Activated T-helper 1 cell treated with anti-CD3 and anti-CD28 coated beads, Interleukin-12 subunit alpha, Interleukin-12 subunit beta, Interleukin-2, Interleukin-4 antibody, amounts not matched to agents 30 ng/mL and 10 ng/mL and 1 ng/mL, durations not matched to agents 14 hours and 24 hours and 36 hours (primary cell): ENCODE measurements around the gene MAN1C1. TPM values are rescaled to one million over a fixed set of nuclear protein-coding genes. Genes with fewer than 3 reads are reported as not detected.

ENCODE experiments used
- DNase-seq: peaks from one replicate; pipeline ENCODE4 v3.0.0; 2021; ENCODE audit warnings: low spot score
- H3K27ac Mint-ChIP-seq: one replicate; pipeline ENCODE4 v1.8.0; 2021; ENCODE audit warnings: mild to moderate bottlenecking, mixed read lengths
- H3K27me3 Mint-ChIP-seq: one replicate; pipeline ENCODE4 v1.8.0; 2022; ENCODE audit warnings: mild to moderate bottlenecking, moderate library complexity, mixed read lengths; ENCODE audit not compliant: insufficient read depth
- H3K36me3 Mint-ChIP-seq: one replicate; pipeline ENCODE4 v1.8.0; 2021; ENCODE audit warnings: low read depth, mixed read lengths
- H3K4me1 Mint-ChIP-seq: one replicate; pipeline ENCODE4 v1.8.0; 2021; ENCODE audit warnings: low read depth, mixed read lengths
- H3K4me3 Mint-ChIP-seq: one replicate; pipeline ENCODE4 v1.8.0; 2021; ENCODE audit warnings: mild to moderate bottlenecking, moderate library complexity, mixed read lengths
- H3K9me3 Mint-ChIP-seq: one replicate; pipeline ENCODE4 v1.8.0; 2021; ENCODE audit warnings: mixed read lengths
- intact Hi-C: fragments of 100-400 bp; cut with micrococcal nuclease; formaldehyde crosslinking; loops from one replicate; pipeline ENCODE4 v1.15.1; 2024
- total RNA-seq: library from RNA; stranded (reverse); gene quantifications from 2 replicates; pipeline ENCODE4 v1.2.3, GENCODE V29; 2022

The MAN1C1 gene
- total RNA-seq, 1 donor from 2014 or later = 0.83 TPM

DNA sequence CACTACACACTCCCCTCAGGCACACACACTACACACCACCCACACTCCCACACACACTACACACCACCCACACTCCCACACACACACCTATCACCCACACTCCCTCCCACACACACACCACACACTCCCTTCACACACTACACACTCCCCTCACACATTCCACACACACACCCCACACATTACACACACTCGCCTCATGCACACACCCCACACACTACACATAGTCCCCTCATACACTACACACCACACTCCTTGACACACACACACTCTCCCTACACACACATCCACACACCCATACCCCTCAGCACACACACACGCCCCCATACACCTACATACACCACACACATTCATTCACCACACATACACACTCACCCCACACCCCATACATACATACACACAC is 152.4 kb downstream of the MAN1C1 start:
- Mint-ChIP-seq H3K4me3 (no peak overlapping the region), H3K4me1 (peaks cover 4% of the 10 kb centered on the region), H3K27ac (peak overlapping the region; percentile 43), H3K9me3 (no peaks in the 10 kb centered on the region), H3K36me3 (peaks cover 2% of the 10 kb centered on the region), H3K27me3 (peaks cover 33% of the 10 kb centered on the region)
- intact Hi-C loops = no loop called here
- no peak for DNase-seq

DNA sequence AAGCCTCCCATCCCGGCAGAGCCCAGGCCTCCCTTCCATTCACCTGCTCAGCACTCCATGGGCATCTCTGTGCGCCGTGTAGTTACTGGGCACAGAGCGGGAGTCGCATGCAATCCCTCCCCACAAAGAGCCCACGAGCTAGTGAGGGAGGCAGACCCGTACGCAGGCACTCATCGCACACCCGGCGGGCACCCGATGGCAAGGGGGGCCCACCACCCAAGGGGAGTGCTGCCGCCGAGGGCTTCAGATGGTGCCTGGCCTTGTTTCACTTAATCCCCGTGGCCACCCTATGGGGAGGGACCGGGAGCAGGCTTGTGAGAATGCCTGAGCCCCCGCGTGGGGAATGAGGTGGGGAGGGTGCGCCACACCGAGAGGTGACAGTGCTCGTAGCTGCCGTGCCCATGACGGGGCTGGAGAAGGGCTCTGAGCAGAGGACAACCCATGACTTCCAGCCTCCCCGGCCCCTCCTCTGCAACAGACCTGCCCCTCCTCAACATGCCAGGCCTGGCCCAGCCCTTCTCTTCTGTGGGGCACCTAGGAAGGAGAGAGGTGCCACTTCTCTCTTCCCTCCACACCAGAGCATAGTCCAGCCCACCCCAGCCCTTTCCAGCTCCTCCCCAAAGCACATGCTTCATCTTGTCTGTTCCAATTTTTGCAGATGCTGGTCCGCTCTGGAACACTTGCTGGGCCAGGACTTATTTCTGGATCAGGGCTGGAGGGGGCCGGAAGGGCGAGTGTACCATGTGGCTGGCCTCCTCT is 153.2 kb downstream of the MAN1C1 start:
- Mint-ChIP-seq H3K27me3 (peaks cover 35% of the 10 kb centered on the region), H3K4me3 (no peak overlapping the region), H3K27ac (no peak overlapping the region), H3K4me1 (peaks cover 12% of the 10 kb centered on the region), H3K9me3 (no peaks in the 10 kb centered on the region), H3K36me3 (peaks cover 2% of the 10 kb centered on the region)
- DNase-seq = no peak
- intact Hi-C loops = loop anchor here (10.0 kb wide), 1 partner anchor 125 kb away; no protein-coding TSS in a partner anchor

DNA sequence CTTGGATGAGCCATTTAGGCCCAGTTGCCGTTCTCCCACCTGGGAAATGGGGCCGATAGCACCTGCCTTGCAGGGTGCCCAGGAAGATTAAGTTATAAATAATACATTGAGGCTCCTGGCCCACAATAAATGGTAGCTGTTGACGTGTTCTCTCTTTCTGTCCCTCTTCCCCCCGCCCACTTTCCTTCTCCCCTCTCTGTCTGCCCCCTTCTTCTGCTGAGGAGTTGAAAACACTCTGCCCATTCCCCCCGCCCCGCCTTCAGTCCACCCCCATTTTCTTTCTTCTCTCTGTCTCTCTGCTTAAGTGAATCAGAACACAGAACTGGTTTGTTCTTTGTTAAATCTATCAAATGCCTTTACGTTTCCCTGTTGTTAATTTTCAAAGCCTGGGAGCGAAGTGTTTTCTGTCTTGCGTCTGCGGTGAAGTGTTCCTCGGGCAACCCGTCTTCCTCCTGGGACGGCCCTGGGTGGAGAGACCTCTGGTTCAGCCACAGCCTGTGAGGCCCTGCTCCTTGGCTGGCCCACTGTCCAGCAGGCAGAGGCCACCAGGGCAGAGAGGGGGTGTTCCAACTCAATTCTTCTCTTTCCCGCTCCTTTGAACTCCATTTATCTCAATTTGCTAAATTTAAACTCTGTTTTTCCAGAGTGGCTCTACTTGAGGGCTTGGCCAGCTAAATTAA is 154.1 kb downstream of the MAN1C1 start:
- no peak for DNase-seq
- Mint-ChIP-seq H3K27ac (peak overlapping the region; percentile 50), H3K9me3 (no peaks in the 10 kb centered on the region), H3K36me3 (peaks cover 2% of the 10 kb centered on the region), H3K27me3 (peaks cover 41% of the 10 kb centered on the region), H3K4me1 (peaks cover 21% of the 10 kb centered on the region), H3K4me3 (no peak overlapping the region)
- intact Hi-C loops = loop anchor here (10.0 kb wide), 1 partner anchor 126 kb away; no protein-coding TSS in a partner anchor

DNA sequence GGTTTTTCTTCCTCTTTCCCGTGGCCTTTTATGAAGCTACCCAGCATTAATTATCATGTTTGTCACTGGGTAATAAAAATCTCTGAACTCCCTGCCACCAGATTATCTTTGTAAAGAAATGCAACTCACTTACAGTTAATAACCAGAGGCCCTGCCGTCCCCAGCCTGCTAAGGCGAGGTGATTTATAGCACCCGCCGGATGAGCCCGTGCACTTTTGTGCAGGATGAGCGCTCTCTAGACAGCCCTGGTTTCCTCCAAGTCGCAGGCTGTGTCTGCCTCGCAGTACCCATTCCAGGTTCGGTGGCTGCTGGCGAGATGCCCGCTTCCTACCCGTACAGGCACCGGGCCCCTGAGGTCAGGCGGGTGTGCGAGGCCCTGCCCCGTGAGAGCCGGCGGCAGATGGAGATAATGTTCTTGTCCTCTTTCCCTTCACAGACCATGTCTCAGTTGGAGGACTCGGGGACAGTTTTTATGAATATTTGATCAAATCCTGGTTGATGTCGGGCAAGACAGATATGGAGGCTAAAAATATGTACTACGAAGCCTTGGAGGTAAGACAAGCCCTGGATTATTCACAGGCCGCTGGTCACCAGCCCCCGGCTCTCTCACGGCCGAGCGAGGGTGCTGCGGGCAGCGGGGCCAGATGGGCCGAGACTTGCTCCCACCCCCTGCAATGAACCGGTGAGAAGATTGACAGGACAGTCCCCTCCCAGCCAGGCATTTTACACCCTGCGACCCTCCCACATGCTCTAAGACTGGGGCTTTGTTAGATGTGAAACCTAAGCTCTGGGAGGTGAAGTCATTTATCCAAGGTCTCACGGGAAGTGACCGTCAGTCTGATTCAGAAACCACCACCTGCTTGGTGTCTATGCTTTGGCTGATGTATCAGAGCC is 154.9 kb downstream of the MAN1C1 start:
- no peak for DNase-seq
- H3K27ac Mint-ChIP-seq = no peak overlapping the region
- peaks cover 2% of the 10 kb centered on the region for H3K36me3 Mint-ChIP-seq
- no peaks in the 10 kb centered on the region for H3K9me3 Mint-ChIP-seq
- peaks cover 29% of the 10 kb centered on the region for H3K4me1 Mint-ChIP-seq
- intact Hi-C loops = loop anchor here (10.0 kb wide), 1 partner anchor 127 kb away; no protein-coding TSS in a partner anchor
- no peak overlapping the region for H3K4me3 Mint-ChIP-seq
- H3K27me3 Mint-ChIP-seq = peaks cover 42% of the 10 kb centered on the region

DNA sequence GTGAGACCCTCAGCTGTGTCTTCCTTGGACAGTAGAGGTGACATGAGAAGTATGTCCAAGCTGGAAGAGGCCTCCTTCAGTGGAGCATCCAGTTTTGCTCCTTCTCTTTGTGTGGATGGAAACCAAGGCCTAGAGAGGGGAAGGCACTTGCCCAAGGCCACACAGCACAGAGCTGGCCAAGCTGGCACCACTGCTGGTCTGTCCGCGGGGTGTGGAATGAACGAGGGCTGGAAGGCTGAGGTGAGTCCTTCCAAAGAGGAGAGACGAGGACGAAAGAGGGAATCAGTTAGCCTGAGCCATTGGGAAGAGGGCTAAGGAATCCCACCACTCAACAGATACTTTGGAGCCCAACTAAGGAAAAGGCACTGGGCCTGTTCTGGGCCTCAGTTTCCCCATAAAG is 155.6 kb downstream of the MAN1C1 start:
- Mint-ChIP-seq H3K9me3 (no peaks in the 10 kb centered on the region), H3K27ac (peak overlapping the region; percentile 61), H3K27me3 (peaks cover 44% of the 10 kb centered on the region), H3K36me3 (peaks cover 2% of the 10 kb centered on the region), H3K4me3 (no peak overlapping the region), H3K4me1 (peaks cover 31% of the 10 kb centered on the region)
- DNase-seq = no peak
- intact Hi-C loops = loop anchor here (10.0 kb wide), 1 partner anchor 127 kb away; no protein-coding TSS in a partner anchor

DNA sequence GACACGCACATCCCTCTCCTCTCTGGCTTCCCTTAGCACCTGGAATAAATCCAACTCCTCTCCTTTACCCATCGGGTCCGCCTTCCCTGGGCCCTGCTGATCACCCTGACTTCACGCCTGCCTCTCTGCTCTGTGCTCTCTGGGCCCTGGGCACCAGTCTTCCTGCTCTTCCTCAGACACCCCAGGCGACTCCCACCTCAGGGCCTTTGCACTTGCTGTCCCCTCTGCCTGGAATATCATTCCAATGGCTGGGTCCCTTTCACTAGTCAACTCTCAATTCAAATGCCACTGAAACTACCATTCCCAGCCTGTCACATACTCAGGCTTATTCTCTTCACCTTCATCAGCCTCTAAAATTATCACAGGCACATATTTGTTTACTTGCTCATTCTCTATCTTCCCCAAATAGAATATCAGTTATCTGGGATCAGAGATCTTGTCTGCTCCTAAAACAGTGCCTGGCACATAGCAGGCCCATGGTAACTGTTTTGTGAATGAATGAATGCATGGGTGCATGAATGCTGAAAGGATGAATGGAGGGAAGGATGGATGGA is 156.2 kb downstream of the MAN1C1 start:
- no peaks in the 10 kb centered on the region for H3K9me3 Mint-ChIP-seq

DNA sequence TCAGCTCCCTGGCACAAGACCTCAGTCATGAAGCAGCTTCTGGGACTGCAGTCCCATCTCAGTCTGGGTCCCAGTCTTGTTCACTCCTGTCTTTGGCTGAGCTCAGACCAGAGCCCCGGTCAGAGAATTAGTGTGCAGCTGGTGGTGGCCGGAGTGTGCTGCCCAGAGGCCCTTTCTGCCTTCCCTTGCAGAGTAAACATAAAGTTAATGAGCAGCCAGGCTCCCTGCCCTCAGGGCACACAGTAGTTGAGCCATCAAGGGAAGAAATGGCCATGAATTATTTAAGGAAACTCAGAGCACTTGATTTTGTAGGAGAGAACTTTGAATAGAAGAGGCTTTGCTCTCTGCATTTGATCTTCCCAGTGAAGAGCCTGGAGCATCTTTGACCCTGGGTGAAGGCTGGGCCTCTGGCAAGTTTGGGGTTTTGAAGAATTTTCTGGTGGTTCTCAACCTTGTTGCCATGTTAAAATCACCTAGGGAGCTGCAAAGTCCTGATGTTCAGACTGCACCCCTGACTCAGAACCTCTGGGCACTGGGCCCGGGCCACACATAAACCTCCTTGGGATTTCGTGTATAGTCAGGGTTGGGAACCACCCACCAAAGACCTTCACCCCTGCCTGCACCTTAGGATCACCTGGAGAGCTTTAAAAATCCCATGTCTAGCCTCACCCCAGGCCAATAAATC is 157.0 kb downstream of the MAN1C1 start:
- no peak for DNase-seq
- Mint-ChIP-seq H3K27me3 (peaks cover 50% of the 10 kb centered on the region), H3K9me3 (no peaks in the 10 kb centered on the region), H3K4me1 (peaks cover 31% of the 10 kb centered on the region), H3K36me3 (peaks cover 2% of the 10 kb centered on the region), H3K27ac (no peak overlapping the region), H3K4me3 (no peak overlapping the region)
- intact Hi-C loops = loop anchor here (1.0 to 10.0 kb wide), 3 partner anchors 23 to 129 kb away; no protein-coding TSS in a partner anchor

More for the DNA sequence above, 156.2 kb downstream of the MAN1C1 start:
- intact Hi-C loops = loop anchor here (10.0 kb wide), 1 partner anchor 128 kb away; no protein-coding TSS in a partner anchor
- DNase-seq = no peak
- H3K4me1 Mint-ChIP-seq = peaks cover 31% of the 10 kb centered on the region
- H3K36me3 Mint-ChIP-seq = peaks cover 2% of the 10 kb centered on the region
- no peak overlapping the region for H3K4me3 Mint-ChIP-seq
- H3K27ac Mint-ChIP-seq = no peak overlapping the region
- H3K27me3 Mint-ChIP-seq = peaks cover 47% of the 10 kb centered on the region

DNA sequence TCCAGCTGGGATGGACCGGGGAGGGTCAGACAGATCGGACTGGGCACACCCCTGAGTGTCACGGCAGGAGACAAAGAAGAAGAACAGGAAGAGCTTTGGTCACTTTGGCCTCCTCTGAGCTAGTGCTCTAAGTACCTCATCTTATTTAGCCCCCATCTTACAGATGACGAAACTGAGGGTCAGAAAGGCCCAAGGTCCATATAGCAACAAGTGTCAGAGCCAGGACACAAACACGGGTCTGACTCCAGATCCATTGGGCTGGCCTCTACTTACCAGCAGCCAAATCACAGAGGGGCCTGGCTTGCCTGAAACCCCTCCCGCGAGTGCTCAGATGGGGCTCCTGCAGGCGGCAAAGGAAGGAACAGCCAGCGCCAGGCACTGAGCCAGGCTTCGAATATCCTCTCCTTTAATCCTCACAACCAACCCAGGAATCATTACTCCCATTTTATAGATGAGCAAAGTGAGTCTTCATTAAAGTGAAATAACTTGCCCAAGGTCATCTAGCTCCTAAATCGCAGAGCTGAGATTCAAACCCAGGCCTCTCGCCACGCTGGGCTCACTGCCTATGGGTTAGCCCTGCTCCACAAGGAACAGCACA is 157.7 kb downstream of the MAN1C1 start:
- peaks cover 2% of the 10 kb centered on the region for H3K36me3 Mint-ChIP-seq
- H3K4me1 Mint-ChIP-seq = peaks cover 31% of the 10 kb centered on the region
- H3K27me3 Mint-ChIP-seq = peaks cover 48% of the 10 kb centered on the region
- no peaks in the 10 kb centered on the region for H3K9me3 Mint-ChIP-seq
- DNase-seq = no peak
- H3K27ac Mint-ChIP-seq = no peak overlapping the region
- intact Hi-C loops = loop anchor here (1.0 to 10.0 kb wide), 3 partner anchors 22 to 130 kb away; no protein-coding TSS in a partner anchor
- no peak overlapping the region for H3K4me3 Mint-ChIP-seq

DNA sequence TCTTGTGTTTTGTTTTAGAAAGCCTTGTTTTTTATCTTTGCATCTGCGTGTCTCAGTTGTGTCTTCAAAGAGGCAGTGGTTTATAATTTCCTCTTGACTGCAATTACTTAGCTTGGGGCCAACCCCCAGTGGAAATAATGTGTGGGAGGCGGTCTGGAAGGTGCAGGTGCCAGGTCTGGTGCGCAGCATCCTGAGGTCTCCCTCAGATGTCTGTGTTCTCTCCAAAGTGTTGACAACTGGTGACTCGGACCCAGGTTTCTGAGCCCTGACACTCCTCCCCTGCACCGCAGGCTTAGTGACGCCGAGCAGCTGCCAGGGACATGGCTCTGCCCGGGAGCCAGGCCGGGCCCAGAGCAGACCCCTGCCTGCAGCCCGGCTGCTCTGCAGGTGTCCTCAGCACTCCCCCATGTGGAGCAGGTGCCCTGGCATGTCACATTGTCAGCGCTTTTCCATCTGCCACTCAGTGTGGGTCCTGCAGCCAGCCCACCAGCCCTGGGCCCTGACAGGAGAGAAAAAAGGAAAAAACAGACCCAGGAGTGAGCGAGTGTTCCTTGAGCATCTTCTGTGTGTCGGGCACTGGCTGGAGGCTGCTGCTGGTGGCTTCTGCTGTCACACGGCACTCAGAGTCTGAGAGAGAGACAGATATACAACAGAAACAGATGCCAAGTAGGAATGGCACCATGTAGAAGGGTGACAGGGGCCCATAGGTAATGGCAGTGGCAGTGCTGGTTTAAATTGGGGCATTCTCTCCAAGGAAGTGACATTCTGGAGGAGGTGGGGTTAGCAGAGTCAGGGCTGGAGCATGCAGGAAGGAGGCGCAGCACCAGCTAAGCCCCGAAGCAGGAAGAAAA is 158.6 kb downstream of the MAN1C1 start:
- Mint-ChIP-seq H3K36me3 (peaks cover 2% of the 10 kb centered on the region), H3K27me3 (peaks cover 52% of the 10 kb centered on the region), H3K4me1 (peaks cover 31% of the 10 kb centered on the region), H3K27ac (peak overlapping the region; percentile 56), H3K9me3 (no peaks in the 10 kb centered on the region), H3K4me3 (peak overlapping the region; percentile 53)
- DNase-seq = peak; percentile 72
- intact Hi-C loops = loop anchor here (1.0 to 10.0 kb wide), 4 partner anchors 21 to 130 kb away; no protein-coding TSS in a partner anchor

DNA sequence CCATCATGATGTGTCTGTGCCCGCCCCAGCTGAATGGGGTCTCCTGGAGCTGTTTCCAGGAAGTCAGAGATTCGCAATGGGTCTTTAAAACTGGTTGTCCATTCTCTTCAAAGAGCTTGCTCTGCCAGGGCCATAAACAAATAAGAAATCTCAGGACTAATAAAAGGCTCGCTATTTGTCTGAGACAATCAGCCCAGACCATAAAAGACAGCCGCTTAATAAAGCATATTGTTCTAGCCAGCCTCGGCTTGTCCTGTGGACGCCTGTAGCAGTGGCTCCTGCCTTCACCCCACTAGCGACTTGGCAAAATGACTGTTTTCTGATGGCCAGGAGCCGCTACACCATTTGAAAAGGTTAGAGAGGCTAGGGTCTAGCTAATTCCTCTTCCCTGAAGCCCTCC is 162.8 kb downstream of the MAN1C1 start:
- Mint-ChIP-seq H3K4me3 (no peak overlapping the region), H3K36me3 (no peaks in the 10 kb centered on the region), H3K9me3 (no peaks in the 10 kb centered on the region), H3K4me1 (peaks cover 23% of the 10 kb centered on the region), H3K27me3 (peaks cover 34% of the 10 kb centered on the region), H3K27ac (no peak overlapping the region)
- DNase-seq = no peak
- intact Hi-C loops = loop anchor here (10.0 kb wide), 1 partner anchor 135 kb away; no protein-coding TSS in a partner anchor

DNA sequence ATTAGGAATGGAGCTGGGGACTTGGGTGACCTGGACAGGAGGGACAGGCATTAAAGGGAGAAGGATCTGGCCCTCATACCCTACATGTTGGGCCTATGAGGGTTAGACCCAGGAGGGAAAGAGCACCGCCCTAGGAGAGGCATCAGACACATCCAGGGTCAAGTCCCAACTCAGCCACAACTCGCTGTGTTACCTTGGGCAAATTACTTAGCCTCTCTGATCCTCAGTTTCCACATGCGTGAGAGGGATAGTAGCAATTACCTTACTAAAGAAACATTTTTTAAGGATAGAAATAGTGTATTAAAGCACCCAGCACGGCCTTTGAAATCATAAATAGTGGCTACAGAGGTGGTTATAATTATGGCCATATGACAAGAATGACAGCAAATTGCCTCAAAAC is 163.3 kb downstream of the MAN1C1 start:
- Mint-ChIP-seq H3K4me1 (peaks cover 18% of the 10 kb centered on the region), H3K36me3 (no peaks in the 10 kb centered on the region), H3K27me3 (peaks cover 32% of the 10 kb centered on the region), H3K4me3 (no peak overlapping the region), H3K27ac (no peak overlapping the region), H3K9me3 (no peaks in the 10 kb centered on the region)
- no peak for DNase-seq
- intact Hi-C loops = loop anchor here (10.0 kb wide), 1 partner anchor 135 kb away; no protein-coding TSS in a partner anchor
